Activated CD8-positive, alpha-beta memory T cell treated with anti-CD3 and anti-CD28 coated beads, Interleukin-2, amount 50 U/mL, for 24 hours (primary cell): ENCODE data around the gene MNT.
"Not testable (repeated sequence)": the region's sequence is repeated elsewhere in the genome, so short reads cannot be mapped to it uniquely, and the experiment has no call there.

Source experiments
- DNase-seq: peaks from one replicate; pipeline ENCODE4 v3.0.0-alpha.2; 2020; ENCODE audit errors: extremely low read depth

MNT gene

GRCh38 chr17:2400877-2401425 is at the start of gene MNT:
MNT (minus strand) TSS chr17:2401060; CDS start chr17:2400712, 348 bp downstream.
- DNase-seq, result peak; percentile 82

GRCh38 chr17:2450016-2450650 is 49.3 kb upstream of the MNT start:
- DNase-seq, result no peak

- no peak for DNase-seq
These were observed 48.6 kb upstream of the MNT start for GRCh38 chr17:2449486-2449885.

GRCh38 chr17:2447479-2447878 is 46.6 kb upstream of the MNT start:
- not testable (repeated sequence) for DNase-seq

GRCh38 chr17:2445638-2446037 is 44.8 kb upstream of the MNT start:
- DNase-seq, result no peak

GRCh38 chr17:2444382-2444781 is 43.5 kb upstream of the MNT start:
- DNase-seq, result no peak

- no peak for DNase-seq
These were observed 41.3 kb upstream of the MNT start for GRCh38 chr17:2442166-2442565.

GRCh38 chr17:2440930-2441329 is 40.1 kb upstream of the MNT start:
- DNase-seq, result no peak

GRCh38 chr17:2439997-2440396 is 39.1 kb upstream of the MNT start:
- not testable (repeated sequence) for DNase-seq

GRCh38 chr17:2438823-2439222 is 38.0 kb upstream of the MNT start:
- no peak for DNase-seq

- DNase-seq, result no peak
These were observed 35.6 kb upstream of the MNT start for GRCh38 chr17:2436316-2436905.

- DNase-seq, result no peak
These were observed 35.0 kb upstream of the MNT start for GRCh38 chr17:2435862-2436261.

- DNase-seq, result no peak
These were observed 34.4 kb upstream of the MNT start for GRCh38 chr17:2435181-2435741.

GRCh38 chr17:2433696-2434095 is 32.8 kb upstream of the MNT start:
- no peak for DNase-seq

- no peak for DNase-seq
These were observed 27.1 kb upstream of the MNT start for GRCh38 chr17:2427910-2428309.

GRCh38 chr17:2427215-2427614 is 26.4 kb upstream of the MNT start:
- DNase-seq, result no peak

- DNase-seq, result no peak
These were observed 22.4 kb upstream of the MNT start for GRCh38 chr17:2423271-2423670.

GRCh38 chr17:2421315-2422147 is 20.7 kb upstream of the MNT start:
- no peak for DNase-seq

GRCh38 chr17:2420176-2420575 is 19.3 kb upstream of the MNT start:
- no peak for DNase-seq

- DNase-seq, result no peak
These were observed 18.6 kb upstream of the MNT start for GRCh38 chr17:2419486-2419885.

GRCh38 chr17:2418572-2418971 is 17.7 kb upstream of the MNT start:
- no peak for DNase-seq

- no peak for DNase-seq
These were observed 15.3 kb upstream of the MNT start for GRCh38 chr17:2416010-2416734.
